ENCODE results near the gene FBRSL1.

The FBRSL1 gene

DNA sequence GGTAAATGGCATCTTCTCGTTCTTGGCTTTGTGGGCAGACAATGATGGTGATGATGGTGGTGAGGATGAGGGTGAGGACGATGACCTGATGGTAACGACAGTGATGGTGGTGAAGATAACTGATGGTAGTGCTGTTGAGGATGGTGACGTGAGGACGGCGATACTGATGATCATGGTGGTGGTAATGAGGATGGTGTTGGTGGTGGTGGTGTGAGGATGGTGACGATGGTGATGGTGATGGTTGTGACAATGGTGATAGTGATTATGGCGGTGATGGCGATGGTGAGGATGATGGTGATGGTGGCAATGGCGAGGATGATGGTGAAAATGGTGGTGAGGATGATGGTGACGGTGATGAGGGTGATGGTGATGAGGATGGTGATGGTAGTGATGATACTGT lies 54.5 kb downstream of the FBRSL1 start:
- no peak for TF ChIP-seq BACH2 (CRISPR knock-in tag; IDR thresholded peaks at IDR 0.05; ENCODE audit: borderline replicate concordance)
- TF ChIP-seq ZFP30 (CRISPR knock-in tag; IDR thresholded peaks at IDR 0.05): no peak
- TF ChIP-seq POU6F1 (CRISPR knock-in tag; IDR thresholded peaks at IDR 0.05; ENCODE audit: borderline replicate concordance, low read depth): no peak
- no peak for TF ChIP-seq ZC3H10 (CRISPR knock-in tag; IDR thresholded peaks at IDR 0.05)
- TF ChIP-seq ZNF8 (CRISPR knock-in tag; IDR thresholded peaks at IDR 0.05): no peak
- no peak for TF ChIP-seq CSRNP3 (CRISPR knock-in tag; IDR thresholded peaks at IDR 0.05)
- TF ChIP-seq GLIS3 (CRISPR knock-in tag; IDR thresholded peaks at IDR 0.05): no peak
- no peak for TF ChIP-seq CSDC2 (CRISPR knock-in tag; IDR thresholded peaks at IDR 0.05)

DNA sequence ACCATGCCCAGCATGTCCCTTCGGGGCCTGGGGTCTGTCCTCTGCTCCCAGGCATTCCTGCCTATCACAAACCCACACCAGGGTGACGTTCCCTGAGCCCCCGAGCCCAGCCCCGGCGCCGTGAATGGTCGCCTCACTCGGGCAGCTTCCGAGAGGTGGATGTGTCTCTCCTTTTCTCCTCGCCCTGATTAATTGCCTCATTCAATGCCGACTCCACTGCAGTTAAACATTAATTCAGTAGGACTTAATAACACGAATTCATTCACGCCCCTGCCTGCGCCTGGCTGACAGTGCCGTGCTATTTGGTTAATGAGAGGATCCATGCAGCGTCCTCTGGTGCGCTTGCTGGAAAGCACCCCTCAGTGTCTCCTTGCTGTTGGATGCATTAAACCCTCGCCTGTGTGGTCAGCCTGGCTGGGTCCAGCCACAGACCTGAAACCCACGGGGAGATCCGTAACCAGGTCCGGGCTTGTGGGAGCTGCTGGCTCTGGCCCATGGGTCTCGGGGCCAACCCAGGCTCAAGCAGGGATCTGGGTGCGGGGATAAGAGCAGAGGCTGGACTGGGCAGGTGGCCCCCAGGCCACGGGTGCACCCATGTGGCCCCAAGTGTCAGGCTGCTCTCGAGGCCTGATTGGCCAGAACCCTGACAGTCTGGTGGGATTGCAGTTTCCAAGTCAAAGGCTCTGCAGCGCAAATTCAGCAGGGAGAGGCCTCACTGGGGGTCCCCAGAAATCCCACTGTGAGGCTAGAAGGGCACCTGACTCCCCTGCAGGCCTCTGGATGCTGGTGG lies 55.4 kb downstream of the FBRSL1 start:
- TF ChIP-seq GLIS3 (CRISPR knock-in tag; IDR thresholded peaks at IDR 0.05) (no peak), TCF4 (CRISPR knock-in tag; IDR thresholded peaks at IDR 0.05; ENCODE audit: borderline replicate concordance) (no peak), ZNF70 (CRISPR knock-in tag; IDR thresholded peaks at IDR 0.05) (no peak), RARB (CRISPR knock-in tag; IDR thresholded peaks at IDR 0.05) (no peak), SNAI2 (CRISPR knock-in tag; IDR thresholded peaks at IDR 0.05) (no peak), ZNF8 (CRISPR knock-in tag; IDR thresholded peaks at IDR 0.05) (no peak), ZNF565 (CRISPR knock-in tag; conservative IDR thresholded peaks at IDR 0.05; ENCODE audit: low read depth) (no peak), PPARA (CRISPR knock-in tag; IDR thresholded peaks at IDR 0.05; ENCODE audit: borderline replicate concordance) (no peak), OSR1 (CRISPR knock-in tag; IDR thresholded peaks at IDR 0.05) (no peak), ARNTL (CRISPR knock-in tag; IDR thresholded peaks at IDR 0.05; ENCODE audit: borderline replicate concordance, low read depth) (no peak), PATZ1 (CRISPR knock-in tag; IDR thresholded peaks at IDR 0.05; ENCODE audit: borderline replicate concordance) (no peak), ESRRG (CRISPR knock-in tag; IDR thresholded peaks at IDR 0.05) (no peak)
- TF ChIP-seq, protein P1, sequence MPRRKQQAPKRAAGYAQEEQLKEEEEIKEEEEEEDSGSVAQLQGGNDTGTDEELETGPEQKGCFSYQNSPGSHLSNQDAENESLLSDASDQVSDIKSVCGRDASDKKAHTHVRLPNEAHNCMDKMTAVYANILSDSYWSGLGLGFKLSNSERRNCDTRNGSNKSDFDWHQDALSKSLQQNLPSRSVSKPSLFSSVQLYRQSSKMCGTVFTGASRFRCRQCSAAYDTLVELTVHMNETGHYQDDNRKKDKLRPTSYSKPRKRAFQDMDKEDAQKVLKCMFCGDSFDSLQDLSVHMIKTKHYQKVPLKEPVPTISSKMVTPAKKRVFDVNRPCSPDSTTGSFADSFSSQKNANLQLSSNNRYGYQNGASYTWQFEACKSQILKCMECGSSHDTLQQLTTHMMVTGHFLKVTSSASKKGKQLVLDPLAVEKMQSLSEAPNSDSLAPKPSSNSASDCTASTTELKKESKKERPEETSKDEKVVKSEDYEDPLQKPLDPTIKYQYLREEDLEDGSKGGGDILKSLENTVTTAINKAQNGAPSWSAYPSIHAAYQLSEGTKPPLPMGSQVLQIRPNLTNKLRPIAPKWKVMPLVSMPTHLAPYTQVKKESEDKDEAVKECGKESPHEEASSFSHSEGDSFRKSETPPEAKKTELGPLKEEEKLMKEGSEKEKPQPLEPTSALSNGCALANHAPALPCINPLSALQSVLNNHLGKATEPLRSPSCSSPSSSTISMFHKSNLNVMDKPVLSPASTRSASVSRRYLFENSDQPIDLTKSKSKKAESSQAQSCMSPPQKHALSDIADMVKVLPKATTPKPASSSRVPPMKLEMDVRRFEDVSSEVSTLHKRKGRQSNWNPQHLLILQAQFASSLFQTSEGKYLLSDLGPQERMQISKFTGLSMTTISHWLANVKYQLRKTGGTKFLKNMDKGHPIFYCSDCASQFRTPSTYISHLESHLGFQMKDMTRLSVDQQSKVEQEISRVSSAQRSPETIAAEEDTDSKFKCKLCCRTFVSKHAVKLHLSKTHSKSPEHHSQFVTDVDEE (CRISPR knock-in tag; IDR thresholded peaks at IDR 0.05): no peak
- ATAC-seq: no peak

More for the DNA sequence above, 54.5 kb downstream of the FBRSL1 start:
- no peak for ATAC-seq

DNA sequence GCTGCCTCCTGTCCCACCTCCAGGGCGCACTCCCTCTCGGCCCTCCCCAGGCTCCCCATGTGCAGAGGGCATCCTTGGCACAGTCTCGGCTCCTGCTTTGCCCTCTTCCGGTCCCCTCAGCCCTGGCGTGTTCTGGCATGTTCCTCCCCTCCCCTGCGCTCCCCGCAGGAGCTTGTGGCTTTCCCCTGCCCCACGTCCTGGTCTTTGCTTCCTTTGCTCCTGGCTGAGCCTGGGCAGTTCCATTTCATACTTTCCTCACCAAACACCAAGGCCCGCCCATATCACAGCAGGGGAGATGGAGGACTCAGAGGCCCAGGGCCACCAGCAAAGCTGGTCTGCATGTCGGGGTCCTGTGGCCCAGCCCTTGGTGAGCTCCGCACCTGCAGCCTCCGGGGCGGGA lies 56.0 kb downstream of the FBRSL1 start:
- ATAC-seq: no peak
- no peak for TF ChIP-seq CSRNP3 (CRISPR knock-in tag; IDR thresholded peaks at IDR 0.05)
- TF ChIP-seq ZC3H10 (CRISPR knock-in tag; IDR thresholded peaks at IDR 0.05): no peak
- TF ChIP-seq SNAI2 (CRISPR knock-in tag; IDR thresholded peaks at IDR 0.05): no peak
- no peak for TF ChIP-seq TCF4 (CRISPR knock-in tag; IDR thresholded peaks at IDR 0.05; ENCODE audit: borderline replicate concordance)
- no peak for TF ChIP-seq RARB (CRISPR knock-in tag; IDR thresholded peaks at IDR 0.05)
- TF ChIP-seq ZNF70 (CRISPR knock-in tag; IDR thresholded peaks at IDR 0.05): no peak
- TF ChIP-seq ESRRG (CRISPR knock-in tag; IDR thresholded peaks at IDR 0.05): no peak
- TF ChIP-seq CSDC2 (CRISPR knock-in tag; IDR thresholded peaks at IDR 0.05): no peak
- no peak for TF ChIP-seq GLIS3 (CRISPR knock-in tag; IDR thresholded peaks at IDR 0.05)
- no peak for TF ChIP-seq ARNTL (CRISPR knock-in tag; IDR thresholded peaks at IDR 0.05; ENCODE audit: borderline replicate concordance, low read depth)
- TF ChIP-seq ZNF8 (CRISPR knock-in tag; IDR thresholded peaks at IDR 0.05): no peak
- TF ChIP-seq POU6F1 (CRISPR knock-in tag; IDR thresholded peaks at IDR 0.05; ENCODE audit: borderline replicate concordance, low read depth): no peak
